ENCODE measurements around the gene PIRT. TPM values are rescaled to one million over a fixed set of nuclear protein-coding genes. Genes with fewer than 3 reads are reported as not detected.

Gene PIRT
- total and polyA plus RNA-seq, 2 donors (not counting 1 experiment from before 2014, with no cell fraction given), result not detected

- peak; percentile 84 to 86 for TF ChIP-seq CTCF (conservative IDR thresholded peaks at IDR 0.05 in 1 of 2, IDR thresholded peaks at IDR 0.05 in 1 of 2; ENCODE audit: low read depth in 1 of 2, low read length in 2 of 2)
- TF ChIP-seq EZH2 (IDR thresholded peaks at IDR 0.05; ENCODE audit: low read length, missing control alignments), result no peak
- Histone ChIP-seq H3K36me3 (ENCODE audit: control insufficient read depth, insufficient read depth, low read length) (no peaks in the 10 kb centered on the region), H3K79me2 (ENCODE audit: control insufficient read depth, insufficient read depth, low read length) (no peaks in the 10 kb centered on the region), H3K9ac (ENCODE audit: insufficient read depth, low read length) (no peak overlapping the region), H4K20me1 (ENCODE audit: control insufficient read depth, extremely low read depth, insufficient read depth, low read length) (no peaks in the 10 kb centered on the region), H3K4me1 (ENCODE audit: control insufficient read depth, extremely low read depth, insufficient read depth, low read length) (no peaks in the 10 kb centered on the region), H3K9me3 (ENCODE audit: control insufficient read depth, insufficient read depth, low read depth, low read length) (no peaks in the 10 kb centered on the region), H3K27ac (ENCODE audit: insufficient read depth, low read length) (no peak overlapping the region), H2AFZ (ENCODE audit: low read length) (peak overlapping the region; percentile 65), H3K4me2 (ENCODE audit: extremely low read depth, insufficient read depth, low read length) (peak overlapping the region; percentile 71), H3K27me3 (ENCODE audit: control insufficient read depth, insufficient read depth, low read length) (no peaks in the 10 kb centered on the region), H3K4me3 (replicated peaks in 1 of 4; ENCODE audit: control extremely low read depth in 1 of 4, insufficient read depth in 1 of 4, low read depth in 3 of 4, low read length in 4 of 4) (peak overlapping the region in 3 of 4 experiments; percentile 38 to 57 (median 55))
- DNase-seq (ENCODE audit: low read depth in 2 of 2), result peak; percentile 37 to 66
Observed at GRCh38 chr17:10844621-10845387, 6.9 kb upstream of the PIRT start.

GRCh38 chr17:10843811-10844210, 5.9 kb upstream of the PIRT start:
- no peaks in the 10 kb centered on the region for H3K79me2 ChIP-seq (ENCODE audit: control insufficient read depth, insufficient read depth, low read length)
- H3K36me3 ChIP-seq (ENCODE audit: control insufficient read depth, insufficient read depth, low read length), result no peaks in the 10 kb centered on the region
- H3K9me3 ChIP-seq (ENCODE audit: control insufficient read depth, insufficient read depth, low read depth, low read length), result no peaks in the 10 kb centered on the region
- no peak overlapping the region for H3K4me2 ChIP-seq (ENCODE audit: extremely low read depth, insufficient read depth, low read length)
- H3K27me3 ChIP-seq (ENCODE audit: control insufficient read depth, insufficient read depth, low read length), result no peaks in the 10 kb centered on the region
- TF ChIP-seq EZH2 (IDR thresholded peaks at IDR 0.05; ENCODE audit: low read length, missing control alignments), result no peak
- no peak overlapping the region for H3K4me3 ChIP-seq (replicated peaks in 1 of 4; ENCODE audit: control extremely low read depth in 1 of 4, insufficient read depth in 1 of 4, low read depth in 3 of 4, low read length in 4 of 4)
- H3K27ac ChIP-seq (ENCODE audit: insufficient read depth, low read length), result no peak overlapping the region
- H3K9ac ChIP-seq (ENCODE audit: insufficient read depth, low read length), result no peak overlapping the region
- H2AFZ ChIP-seq (ENCODE audit: low read length), result no peak overlapping the region
- H4K20me1 ChIP-seq (ENCODE audit: control insufficient read depth, extremely low read depth, insufficient read depth, low read length), result no peaks in the 10 kb centered on the region
- H3K4me1 ChIP-seq (ENCODE audit: control insufficient read depth, extremely low read depth, insufficient read depth, low read length), result no peaks in the 10 kb centered on the region
- peak in 1 of 2 donors; percentile 0 for DNase-seq (ENCODE audit: low read depth in 2 of 2)

GRCh38 chr17:10842658-10843057, 4.8 kb upstream of the PIRT start:
- Histone ChIP-seq H3K27me3 (ENCODE audit: control insufficient read depth, insufficient read depth, low read length) (no peaks in the 10 kb centered on the region), H3K4me3 (replicated peaks in 1 of 4; ENCODE audit: control extremely low read depth in 1 of 4, insufficient read depth in 1 of 4, low read depth in 3 of 4, low read length in 4 of 4) (no peak overlapping the region), H3K9ac (ENCODE audit: insufficient read depth, low read length) (no peak overlapping the region), H3K79me2 (ENCODE audit: control insufficient read depth, insufficient read depth, low read length) (no peaks in the 10 kb centered on the region), H3K36me3 (ENCODE audit: control insufficient read depth, insufficient read depth, low read length) (no peaks in the 10 kb centered on the region), H2AFZ (ENCODE audit: low read length) (no peak overlapping the region), H4K20me1 (ENCODE audit: control insufficient read depth, extremely low read depth, insufficient read depth, low read length) (no peaks in the 10 kb centered on the region), H3K27ac (ENCODE audit: insufficient read depth, low read length) (no peak overlapping the region), H3K4me2 (ENCODE audit: extremely low read depth, insufficient read depth, low read length) (no peak overlapping the region), H3K4me1 (ENCODE audit: control insufficient read depth, extremely low read depth, insufficient read depth, low read length) (no peaks in the 10 kb centered on the region), H3K9me3 (ENCODE audit: control insufficient read depth, insufficient read depth, low read depth, low read length) (no peaks in the 10 kb centered on the region)
- no peak for TF ChIP-seq EZH2 (IDR thresholded peaks at IDR 0.05; ENCODE audit: low read length, missing control alignments)
- TF ChIP-seq CTCF (conservative IDR thresholded peaks at IDR 0.05 in 1 of 2, IDR thresholded peaks at IDR 0.05 in 1 of 2; ENCODE audit: low read depth in 1 of 2, low read length in 2 of 2), result no peak
- no peak for DNase-seq (ENCODE audit: low read depth in 2 of 2)

All from fibroblast of lung (primary cell).